NCI-H1417 (cell line): Measurements from ENCODE around the gene FSIP1.
"Not testable (repeated sequence)": the region's sequence is repeated elsewhere in the genome, so short reads cannot be mapped to it uniquely, and the experiment has no call there.

Experiments
- DNase-seq, 3 experiments: peaks; one replicate each; lab custom pipeline; 2025; lab: John Stamatoyannopoulos, UW

Gene FSIP1

GRCh38 chr15:39782441-39783138 is at the start of gene FSIP1:
Gene FSIP1, minus strand, starts transcription at chr15:39782841. Its CDS starts 6,317 bp downstream, at chr15:39776524.
- DNase-seq: peak; percentile 85 to 97 (median 94)

- DNase-seq: peak in 1 of 3 experiments; percentile 1
These were observed 47.5 kb upstream of the FSIP1 start for GRCh38 chr15:39830166-39830565.

- peak; percentile 10 to 65 (median 18) for DNase-seq
These were observed 45.8 kb upstream of the FSIP1 start for GRCh38 chr15:39828374-39828931.

GRCh38 chr15:39826975-39827374 is 44.3 kb upstream of the FSIP1 start:
- no peak for DNase-seq

GRCh38 chr15:39823634-39824033 is 41.0 kb upstream of the FSIP1 start:
- DNase-seq: no peak

- no peak for DNase-seq
These were observed 37.5 kb upstream of the FSIP1 start for GRCh38 chr15:39820050-39820602.

- peak in 1 of 3 experiments; percentile 27 for DNase-seq
These were observed 36.9 kb upstream of the FSIP1 start for GRCh38 chr15:39819533-39819932.

GRCh38 chr15:39817892-39818291 is 35.3 kb upstream of the FSIP1 start:
- DNase-seq: no peak

- DNase-seq: no peak
These were observed 31.8 kb upstream of the FSIP1 start for GRCh38 chr15:39814489-39814888.

- not testable (repeated sequence) for DNase-seq
These were observed 30.0 kb upstream of the FSIP1 start for GRCh38 chr15:39812651-39813050.

GRCh38 chr15:39808909-39809308 is 26.3 kb upstream of the FSIP1 start:
- no peak for DNase-seq

GRCh38 chr15:39807791-39808190 is 25.1 kb upstream of the FSIP1 start:
- DNase-seq: no peak

GRCh38 chr15:39804026-39804425 is 21.4 kb upstream of the FSIP1 start:
- DNase-seq: no peak

GRCh38 chr15:39803016-39803415 is 20.4 kb upstream of the FSIP1 start:
- no peak for DNase-seq

GRCh38 chr15:39801641-39802309 is 19.1 kb upstream of the FSIP1 start:
- DNase-seq: peak in 2 of 3 experiments; percentile 16 to 46

GRCh38 chr15:39799552-39800011 is 16.9 kb upstream of the FSIP1 start:
- no peak for DNase-seq

GRCh38 chr15:39798382-39798781 is 15.7 kb upstream of the FSIP1 start:
- no peak for DNase-seq

- DNase-seq: no peak
These were observed 14.8 kb upstream of the FSIP1 start for GRCh38 chr15:39797407-39797806.

- peak in 1 of 3 experiments; percentile 8 for DNase-seq
These were observed 14.0 kb upstream of the FSIP1 start for GRCh38 chr15:39796601-39797000.

GRCh38 chr15:39795486-39795885 is 12.8 kb upstream of the FSIP1 start:
- no peak for DNase-seq

- DNase-seq: no peak
These were observed 12.3 kb upstream of the FSIP1 start for GRCh38 chr15:39794954-39795353.

- no peak for DNase-seq
These were observed 11.3 kb upstream of the FSIP1 start for GRCh38 chr15:39793923-39794322.

- no peak for DNase-seq
These were observed 10.2 kb upstream of the FSIP1 start for GRCh38 chr15:39792844-39793335.
